HG02642 (cell line): Measurements from ENCODE around the gene PARD3B.

Source experiments
- ATAC-seq: cut with Tn5 transposase; IDR thresholded peaks from one replicate; pipeline ENCODE4 v1.9.1; 2021; ENCODE audit warnings: mild to moderate bottlenecking; ENCODE audit not compliant: unreplicated experiment, poor library complexity

The PARD3B gene

DNA sequence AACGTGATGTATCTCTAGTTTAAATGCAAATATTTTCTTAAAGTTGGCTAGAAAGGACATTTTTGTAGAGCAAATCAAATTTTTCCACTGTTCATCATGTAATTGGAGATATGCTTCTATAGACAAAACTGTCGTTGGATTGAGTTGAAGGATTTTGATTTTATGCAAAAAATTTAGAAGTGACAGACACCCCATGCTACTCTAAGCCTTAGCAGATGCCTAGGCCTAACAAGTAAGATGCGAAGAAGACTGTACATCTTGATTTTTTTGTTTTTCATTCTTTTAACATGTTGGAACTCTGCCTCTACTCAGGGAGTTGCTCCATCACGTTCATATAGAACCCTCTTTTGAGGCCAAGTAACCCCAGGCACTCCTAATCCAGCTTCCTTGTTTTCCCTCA, 331.0 kb downstream of the PARD3B start:
- ATAC-seq: no peak

DNA sequence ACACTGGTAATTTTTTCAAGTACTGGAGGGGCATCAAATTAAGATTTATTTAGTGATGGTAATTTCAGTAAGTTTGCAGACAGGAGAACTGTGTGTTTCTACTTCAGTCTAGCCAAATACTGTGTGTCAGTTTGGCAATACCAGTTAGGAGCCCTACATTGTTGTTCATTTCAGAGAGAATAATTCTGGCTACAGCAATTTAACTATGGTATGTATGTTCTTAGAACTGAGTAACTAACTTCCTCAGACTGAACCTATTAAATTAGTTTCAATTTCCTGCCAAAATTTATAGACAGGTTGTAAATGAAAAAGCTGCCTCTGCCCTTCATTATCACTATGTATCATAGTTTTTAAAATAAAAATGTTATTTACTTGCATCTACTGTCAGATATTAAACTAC, 332.4 kb downstream of the PARD3B start:
- ATAC-seq: no peak

DNA sequence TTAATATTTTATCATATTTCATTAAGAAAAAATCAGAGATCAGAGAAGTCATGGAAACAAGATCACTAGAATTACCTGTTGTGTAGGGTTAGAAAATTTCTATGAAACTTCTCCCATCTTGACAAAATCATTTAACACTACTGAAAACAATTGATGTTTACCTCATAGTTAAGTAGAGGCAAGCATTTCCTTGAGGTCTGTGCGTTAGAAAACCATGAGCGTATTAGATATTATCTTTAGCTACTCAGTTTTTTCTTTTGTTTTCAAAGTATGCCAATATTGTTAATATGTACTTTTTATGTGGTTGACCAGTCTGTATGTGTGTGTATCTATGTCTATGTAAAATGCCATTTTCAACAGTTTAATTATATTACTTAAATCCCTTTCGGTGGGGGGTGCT, 335.7 kb downstream of the PARD3B start:
- ATAC-seq: no peak

DNA sequence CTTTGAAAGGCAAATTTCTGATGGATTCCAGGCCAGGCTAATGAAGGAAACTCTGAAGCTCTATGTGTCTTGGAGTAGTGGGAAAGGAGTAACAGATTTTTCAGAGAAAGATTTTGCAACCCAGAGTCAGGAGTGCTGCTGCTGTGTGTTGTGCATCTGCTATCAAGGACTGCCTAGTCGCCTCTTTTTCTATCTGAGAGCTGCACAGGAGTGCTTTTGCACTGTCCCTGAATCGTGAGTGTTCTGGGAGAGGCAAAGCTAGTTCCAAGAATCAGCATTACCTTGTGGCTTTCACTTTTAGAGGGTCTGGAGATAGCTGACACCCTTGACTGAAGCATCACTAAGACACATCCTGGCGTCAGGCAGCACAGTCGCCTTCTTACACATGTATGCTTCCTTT, 336.4 kb downstream of the PARD3B start:
- no peak for ATAC-seq

DNA sequence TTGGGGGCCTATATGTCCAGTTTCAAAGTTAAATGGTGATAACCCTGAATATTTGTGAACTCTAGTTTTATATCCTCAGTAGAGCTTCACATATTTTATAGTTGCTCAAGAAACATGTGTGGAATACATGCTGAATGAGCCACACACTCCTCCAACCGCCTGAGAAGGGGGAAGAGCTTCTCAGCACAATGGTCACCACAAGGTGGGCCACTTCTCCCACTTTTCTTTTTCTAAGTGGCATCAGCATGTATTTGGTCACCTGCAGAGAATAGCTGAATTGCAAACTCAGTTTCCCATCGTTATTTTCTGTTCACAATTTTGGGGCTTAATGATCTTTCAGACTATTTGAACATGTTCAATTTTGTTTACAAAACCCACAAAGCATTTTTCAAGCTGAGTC, 340.5 kb downstream of the PARD3B start:
- ATAC-seq: no peak

DNA sequence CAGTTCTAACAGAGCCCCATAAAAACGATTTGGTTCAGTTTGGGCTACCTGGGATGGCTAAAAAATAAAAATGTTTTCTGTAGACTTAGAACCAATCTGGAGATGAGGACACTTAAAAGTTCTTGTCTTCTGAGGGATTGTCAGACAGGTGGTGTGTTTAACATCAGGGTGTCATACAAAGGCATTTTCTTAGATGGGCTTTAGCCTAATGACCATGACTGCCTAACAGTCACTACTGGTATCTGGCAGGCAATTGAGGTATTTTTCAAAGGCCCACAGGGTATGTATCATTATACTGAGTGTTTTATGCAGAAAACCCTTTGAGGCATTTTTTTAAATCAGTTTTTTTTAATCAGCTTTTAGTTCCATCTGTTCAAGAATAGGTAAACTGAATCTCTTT, 341.4 kb downstream of the PARD3B start:
- no peak for ATAC-seq

DNA sequence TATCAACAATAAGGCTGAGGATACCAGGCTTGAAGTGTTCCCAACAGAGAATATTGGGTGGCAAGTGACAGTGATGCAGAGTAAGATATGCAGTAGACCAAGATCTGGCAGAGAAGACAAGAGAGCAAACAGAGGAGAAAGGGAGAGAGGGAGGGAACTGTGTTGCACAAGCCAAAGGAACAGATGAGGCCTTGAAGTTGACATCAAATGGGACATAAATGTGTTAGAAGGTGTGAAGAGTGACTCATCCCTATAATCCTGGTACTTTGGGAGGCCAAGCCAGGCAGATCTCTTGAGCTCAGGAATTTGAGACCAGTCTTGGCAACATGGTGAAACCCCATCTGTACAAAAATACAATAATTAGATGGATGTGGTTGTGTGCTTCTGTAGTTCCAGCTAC, 342.9 kb downstream of the PARD3B start:
- ATAC-seq: no peak

DNA sequence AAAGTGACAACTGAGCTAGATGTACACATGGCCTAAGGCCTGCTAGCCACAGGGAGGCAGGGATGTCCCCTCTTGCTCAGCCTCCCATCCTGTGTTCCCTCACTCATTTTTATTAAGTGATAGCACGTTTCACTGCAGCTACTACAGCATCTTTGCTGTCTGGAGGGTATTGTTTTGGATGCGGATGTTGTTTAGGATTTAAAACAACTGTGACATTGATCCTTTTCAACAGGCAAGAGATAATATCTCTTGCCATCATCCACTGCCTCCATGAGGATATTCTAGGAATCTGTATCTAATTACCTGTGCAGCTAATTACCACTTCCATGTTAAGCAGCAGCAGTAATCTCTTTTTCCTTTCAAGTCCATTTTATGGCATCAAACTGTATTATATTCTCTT, 345.4 kb downstream of the PARD3B start:
- ATAC-seq: no peak

DNA sequence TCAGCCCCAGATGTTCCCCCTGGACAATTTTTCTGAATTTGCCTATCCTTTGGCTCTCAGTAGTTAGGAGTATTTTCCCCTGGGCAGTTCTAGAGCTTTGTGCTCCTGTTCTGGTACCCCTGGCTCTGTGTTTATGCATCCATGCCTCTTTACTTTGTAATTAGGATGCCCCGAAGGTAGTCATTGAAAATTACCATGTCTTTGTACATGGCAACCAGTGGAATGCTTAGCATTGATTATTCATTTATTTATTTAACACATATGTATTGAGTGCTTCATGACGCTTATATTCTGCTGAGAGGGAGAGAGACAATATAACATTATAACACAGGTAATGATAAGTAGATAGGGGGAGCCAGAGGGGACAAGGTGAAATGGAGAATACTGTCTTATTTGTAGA, 346.5 kb downstream of the PARD3B start:
- ATAC-seq: no peak

DNA sequence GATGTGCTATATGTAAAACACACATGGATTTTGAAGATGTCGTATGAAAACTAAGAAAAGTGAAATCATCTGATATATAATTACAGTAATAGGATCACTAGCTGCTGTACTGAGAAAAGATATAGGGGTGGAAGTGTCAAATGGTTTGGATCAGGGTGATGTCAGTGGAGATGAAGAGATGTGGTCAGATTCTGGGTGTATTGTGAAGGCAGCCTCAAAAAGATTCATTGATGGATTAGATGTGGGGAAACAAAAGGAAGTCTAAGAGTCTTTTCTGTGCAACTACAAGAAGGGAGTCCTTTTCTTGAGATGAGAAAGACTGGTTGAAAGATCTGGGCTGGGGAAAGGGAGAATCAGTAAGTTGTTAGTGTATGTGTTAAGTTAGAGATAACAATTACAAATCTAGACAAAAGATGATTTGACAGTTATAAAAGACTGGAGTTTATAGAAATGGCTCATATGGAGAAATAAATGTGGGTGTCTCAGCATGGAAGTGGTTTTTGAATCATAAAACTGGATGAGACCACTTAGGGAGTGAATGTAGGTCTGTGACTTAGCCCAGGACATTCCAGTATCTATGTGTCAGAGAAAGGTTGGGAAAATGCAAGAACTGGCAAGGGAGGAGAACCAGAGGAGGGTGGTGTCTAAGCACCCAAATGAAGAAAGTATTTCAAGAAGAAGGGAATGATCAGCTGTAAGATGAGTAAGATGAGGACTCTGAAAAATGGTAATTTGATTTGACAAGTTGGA, 347.4 kb downstream of the PARD3B start:
- no peak for ATAC-seq

DNA sequence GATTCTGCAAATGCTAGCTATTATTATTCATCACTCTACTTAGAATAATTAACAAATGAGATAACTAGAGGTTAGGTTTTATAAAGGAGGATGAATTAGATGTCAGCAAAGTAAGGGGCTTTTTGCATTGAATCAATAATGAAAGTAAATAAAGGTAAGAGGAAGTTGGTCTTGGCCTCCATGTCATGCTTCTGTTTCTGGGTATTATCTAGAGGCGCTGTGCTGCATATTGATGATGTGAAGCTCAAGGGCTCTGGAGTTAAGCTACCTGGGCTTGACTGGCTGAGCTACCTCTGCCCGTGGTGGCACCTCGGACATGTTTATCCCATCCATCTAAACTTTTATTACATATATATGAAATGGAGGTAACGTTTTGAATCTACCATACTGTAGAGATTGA, 350.9 kb downstream of the PARD3B start:
- no peak for ATAC-seq

DNA sequence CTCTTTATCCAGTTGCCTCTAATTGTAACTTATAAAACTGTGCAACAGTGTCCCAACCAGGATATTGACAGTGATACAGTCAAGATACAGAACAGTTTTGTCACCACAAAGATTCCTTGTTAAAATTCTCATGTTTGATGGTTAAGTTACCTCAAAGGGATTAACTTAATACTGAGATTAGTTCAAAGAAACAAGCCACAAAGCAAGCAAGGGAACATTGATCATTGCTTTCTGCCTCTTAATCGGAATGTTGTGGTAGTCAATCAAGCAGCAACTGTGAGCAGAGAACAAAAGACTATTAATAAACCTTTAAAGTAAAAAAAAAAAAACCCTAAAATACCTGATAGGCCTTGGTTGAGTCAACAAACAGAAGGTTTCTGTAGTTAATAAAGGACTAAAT, 352.3 kb downstream of the PARD3B start:
- no peak for ATAC-seq

DNA sequence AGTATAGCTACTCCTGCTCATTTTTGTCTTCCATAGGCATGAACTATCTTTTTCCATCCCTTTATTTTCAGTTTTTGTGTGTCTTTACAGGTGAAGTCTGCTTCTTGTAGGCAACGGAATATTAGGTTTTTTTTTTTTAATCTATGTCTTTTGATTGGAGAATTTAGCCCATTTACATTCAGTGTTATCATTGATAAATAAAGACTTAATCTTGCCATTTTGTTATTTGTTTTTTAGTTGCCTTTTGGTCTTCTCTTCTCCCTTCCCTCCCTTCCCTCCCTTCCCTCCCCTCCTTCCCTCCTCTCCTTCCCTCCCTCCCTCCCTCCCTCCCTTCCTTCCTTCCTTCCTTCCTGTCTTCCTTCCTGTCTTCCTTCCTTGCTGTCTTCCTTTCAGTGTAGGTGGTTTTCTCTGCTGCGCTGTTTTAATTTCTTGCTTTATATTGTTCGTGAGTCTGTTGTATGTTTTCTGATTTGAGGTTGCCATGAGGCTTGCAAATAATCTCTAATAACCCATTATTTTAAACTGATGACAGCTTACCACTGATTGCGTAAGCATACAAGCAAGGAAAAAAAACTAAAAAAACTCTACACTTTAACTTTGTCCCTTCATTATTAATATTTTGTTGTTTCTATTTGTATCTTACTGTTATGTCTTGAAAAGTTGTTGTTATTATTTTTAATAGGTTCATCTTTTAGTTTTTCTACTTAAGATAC, 353.8 kb downstream of the PARD3B start:
- ATAC-seq: no peak

DNA sequence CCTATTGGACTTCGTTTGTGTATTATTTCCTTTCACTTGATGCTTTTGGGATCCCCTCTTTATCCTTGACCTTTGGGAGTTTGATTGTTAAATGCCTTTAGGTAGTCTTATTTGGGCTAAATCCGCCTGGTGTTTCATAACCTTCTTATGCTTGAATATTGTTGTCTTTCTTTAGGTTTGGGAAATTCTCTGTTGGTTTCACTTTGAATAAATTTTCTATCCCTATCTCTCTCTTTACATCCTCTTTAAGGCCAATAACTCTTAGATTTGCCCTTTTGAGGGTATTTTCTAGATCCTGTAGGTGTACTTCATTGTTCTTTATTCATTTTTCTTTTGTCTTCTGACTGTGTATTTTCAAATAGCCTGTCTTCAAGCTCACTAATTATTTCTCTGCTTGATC, 354.7 kb downstream of the PARD3B start:
- no peak for ATAC-seq

DNA sequence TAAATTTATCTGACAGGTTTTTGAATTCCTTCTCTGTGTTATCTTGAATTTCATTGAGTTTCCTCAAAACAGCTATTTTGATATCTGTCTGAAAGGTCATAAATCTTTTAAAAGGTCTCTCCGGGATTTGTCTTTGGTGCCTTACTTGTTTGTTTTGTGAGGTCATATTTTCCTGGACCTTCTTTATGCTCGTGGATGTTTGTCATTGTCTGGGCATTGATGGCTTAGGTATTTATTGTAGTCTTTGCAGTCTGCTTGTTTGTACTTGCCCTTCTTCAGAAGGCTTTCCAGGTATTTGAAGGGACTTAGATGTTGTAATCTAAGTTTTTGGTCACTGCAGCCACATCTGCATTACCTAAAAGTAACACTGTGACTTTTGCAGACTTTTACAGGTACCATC, 355.2 kb downstream of the PARD3B start:
- ATAC-seq: no peak

DNA sequence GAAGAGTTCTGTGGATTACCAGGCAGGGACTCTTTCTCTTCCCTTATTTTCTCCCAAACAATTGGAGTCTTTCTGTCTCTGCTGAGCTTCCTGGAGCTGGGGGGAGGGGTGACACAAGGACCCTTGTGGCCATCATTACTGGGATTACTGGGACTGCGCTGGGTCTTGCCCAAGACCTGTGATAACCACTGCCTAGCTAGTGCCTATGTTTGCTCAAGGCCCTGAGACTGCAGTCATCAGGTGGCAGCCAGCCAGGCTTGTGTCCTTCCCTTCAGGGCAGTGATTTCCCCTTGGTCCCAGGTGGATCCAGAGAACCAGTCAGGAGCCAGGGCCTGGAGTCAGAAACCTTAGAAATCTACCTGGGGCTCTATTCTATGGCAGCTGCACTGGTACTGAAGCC, 355.6 kb downstream of the PARD3B start:
- no peak for ATAC-seq

DNA sequence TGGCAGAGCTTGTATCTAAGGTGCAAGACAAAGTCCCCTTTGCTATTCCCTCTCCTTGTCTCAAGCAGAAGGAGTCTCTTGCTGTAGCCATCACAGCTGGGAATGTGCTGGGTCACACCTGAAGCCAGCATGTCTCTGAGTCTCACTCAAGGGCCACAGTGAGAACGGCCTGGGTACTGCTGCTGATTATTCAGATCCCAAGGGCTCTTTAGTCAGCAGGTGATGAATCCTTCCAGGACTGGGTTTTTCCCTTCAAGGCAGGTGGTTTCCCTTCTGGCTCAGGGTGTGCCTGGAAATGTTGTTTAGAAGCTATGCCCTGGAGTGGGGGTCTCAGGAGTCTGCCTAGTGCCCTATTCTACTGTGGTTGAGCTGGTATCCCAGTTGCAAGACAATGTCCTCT, 356.3 kb downstream of the PARD3B start:
- ATAC-seq: no peak

DNA sequence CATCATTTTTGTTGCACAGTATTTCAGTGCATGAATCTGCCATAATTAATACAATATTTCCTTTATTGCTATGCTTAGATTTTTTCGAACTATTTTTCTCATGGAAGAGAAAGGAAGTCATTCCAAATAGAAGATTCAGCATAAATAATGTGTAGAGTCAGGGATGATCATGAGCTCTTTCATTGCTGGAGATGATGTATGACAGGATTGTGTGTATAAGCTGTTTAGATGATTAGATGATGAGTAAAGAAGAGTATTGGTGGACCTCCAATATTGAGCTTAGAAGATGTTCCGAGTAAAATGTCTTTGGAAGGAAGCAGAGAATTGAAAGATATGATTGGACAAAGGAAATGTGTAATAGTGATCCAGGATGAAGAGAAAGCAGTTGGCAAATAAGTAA, 364.5 kb downstream of the PARD3B start:
- no peak for ATAC-seq

DNA sequence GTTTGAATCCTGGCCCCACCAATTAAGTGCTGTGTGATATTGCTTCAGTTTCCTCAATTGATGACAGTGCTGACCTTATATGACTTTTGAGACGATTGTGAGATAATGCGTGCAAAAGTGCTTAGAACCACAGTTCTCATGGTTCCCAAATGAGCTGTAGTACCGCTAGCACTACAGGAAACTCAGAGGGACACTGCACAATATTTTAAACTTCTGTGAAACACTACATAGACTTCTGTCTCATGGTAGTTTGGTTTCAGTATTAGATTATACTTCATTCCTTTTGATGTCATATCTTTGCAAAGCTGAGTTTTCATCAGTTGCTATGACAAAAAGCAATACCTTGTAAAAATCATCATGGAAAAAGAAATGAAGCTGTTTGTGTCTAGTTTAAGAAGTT, 368.0 kb downstream of the PARD3B start:
- ATAC-seq: no peak

DNA sequence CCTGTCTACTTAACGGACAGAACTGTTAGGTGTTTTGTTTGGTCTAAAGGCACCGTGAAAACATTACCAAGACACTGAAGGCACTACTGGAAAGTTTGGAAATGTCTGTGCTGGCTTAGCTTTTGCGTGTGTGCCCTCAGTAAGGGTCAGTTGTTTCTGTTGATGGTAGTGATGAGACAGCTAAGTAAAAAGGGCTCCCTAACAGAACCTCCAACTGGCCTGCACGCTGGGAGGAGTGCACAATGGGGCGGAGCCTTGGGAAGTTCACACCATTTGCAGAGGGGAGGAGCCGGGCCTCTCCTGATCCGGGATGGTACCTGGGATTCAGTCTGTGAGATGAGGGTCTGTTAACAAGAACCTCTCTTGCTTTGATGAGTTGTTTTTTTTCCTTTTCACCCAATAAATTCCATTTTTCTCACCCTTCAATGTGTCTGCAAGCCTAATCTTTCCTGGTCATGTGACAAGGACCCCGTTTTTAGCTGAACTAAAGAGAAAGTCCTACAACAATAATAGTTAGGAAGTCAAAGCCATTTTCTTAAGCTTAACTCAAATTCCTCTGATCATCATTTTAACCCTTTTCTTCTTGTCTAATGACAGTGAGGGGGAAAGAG, 368.7 kb downstream of the PARD3B start:
- ATAC-seq: no peak

DNA sequence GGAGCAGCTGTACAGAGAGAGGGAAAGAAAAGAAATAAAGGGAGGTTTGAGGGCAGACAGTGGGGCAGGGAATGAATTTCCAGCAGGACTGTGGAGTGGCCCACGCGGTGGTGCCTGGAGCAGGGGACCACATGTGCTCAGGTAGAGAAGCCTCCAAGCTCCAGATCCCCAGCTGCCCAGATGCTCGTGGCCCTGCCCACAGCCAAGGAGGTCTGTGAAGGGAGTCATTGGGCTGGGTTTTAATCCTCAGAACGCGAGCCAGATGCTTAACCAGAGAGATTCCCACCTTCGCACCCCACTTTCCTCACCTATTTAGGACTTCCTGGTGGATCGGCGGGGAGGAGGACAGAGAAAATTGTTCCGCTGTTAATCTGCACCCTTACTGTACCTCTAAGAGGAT, 369.4 kb downstream of the PARD3B start:
- no peak for ATAC-seq
